Kidney epithelial cell (primary cell): ENCODE results near the gene MTF2. TPM values are rescaled to one million over a fixed set of nuclear protein-coding genes. Genes with fewer than 3 reads are reported as not detected.
"Not testable (repeated sequence)": the region's sequence is repeated elsewhere in the genome, so short reads cannot be mapped to it uniquely, and the experiment has no call there.

ENCODE experiments used
- DNase-seq: peaks from one replicate; pipeline ENCODE4 v3.0.0-alpha.2; 2010; ENCODE audit warnings: low read depth
- H3K27me3 ChIP-seq: 2 replicates; pipeline ENCODE4 v1.6.0; 2011; ENCODE audit warnings: low read length; ENCODE audit not compliant: control insufficient read depth, insufficient read depth
- H3K36me3 ChIP-seq: 2 replicates; pipeline ENCODE4 v1.5.1; 2011; ENCODE audit warnings: low read length; ENCODE audit not compliant: control insufficient read depth, insufficient read depth
- H3K4me3 ChIP-seq: 2 replicates; pipeline ENCODE4 v1.5.1; 2011; ENCODE audit warnings: low read depth, mild to moderate bottlenecking, control low read depth, low read length
- total RNA-seq: library from RNA; depleted of rRNA; stranded (reverse); fragments of >200 nt; gene quantifications from 2 replicates; pipeline ENCODE4 v1.2.3, GENCODE V29; 2015
- TF ChIP-seq, protein P1 (sequence below): IDR thresholded peaks from 2 replicates; pipeline ENCODE4 v1.5.1; 2011; ENCODE audit warnings: mild to moderate bottlenecking, moderate library complexity, low read length, control low read depth, inconsistent platforms; ENCODE audit not compliant: insufficient read depth, poor library complexity, severe bottlenecking

Gene MTF2
- total RNA-seq, 1 donor from 2014 or later: 18.1 TPM

DNA sequence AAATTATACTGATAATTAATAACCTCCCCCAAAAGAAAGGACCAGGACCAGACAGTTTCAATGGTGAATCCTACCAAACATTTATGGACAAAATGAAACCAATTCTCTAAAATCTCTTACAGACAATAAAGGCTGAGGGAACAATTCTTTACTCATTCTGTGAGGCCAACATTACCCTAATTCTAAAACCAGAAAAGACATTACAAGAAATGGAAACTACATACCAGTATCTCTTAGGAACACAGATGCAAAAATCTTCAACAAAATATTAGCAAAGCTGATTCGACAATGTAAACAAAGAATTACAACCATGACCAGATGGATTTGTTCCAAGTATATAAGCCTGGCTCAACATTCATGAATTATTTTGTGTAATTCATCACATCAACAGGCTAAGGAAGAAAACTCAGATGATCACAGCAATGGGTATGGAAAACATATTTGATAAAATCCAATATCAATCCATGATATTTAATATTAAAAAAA is 92.5 kb downstream of the MTF2 start:
- Histone ChIP-seq H3K27me3 (no peaks in the 10 kb centered on the region), H3K4me3 (no peak overlapping the region), H3K36me3 (no peaks in the 10 kb centered on the region)
- DNase-seq: no peak
- TF ChIP-seq, protein P1, sequence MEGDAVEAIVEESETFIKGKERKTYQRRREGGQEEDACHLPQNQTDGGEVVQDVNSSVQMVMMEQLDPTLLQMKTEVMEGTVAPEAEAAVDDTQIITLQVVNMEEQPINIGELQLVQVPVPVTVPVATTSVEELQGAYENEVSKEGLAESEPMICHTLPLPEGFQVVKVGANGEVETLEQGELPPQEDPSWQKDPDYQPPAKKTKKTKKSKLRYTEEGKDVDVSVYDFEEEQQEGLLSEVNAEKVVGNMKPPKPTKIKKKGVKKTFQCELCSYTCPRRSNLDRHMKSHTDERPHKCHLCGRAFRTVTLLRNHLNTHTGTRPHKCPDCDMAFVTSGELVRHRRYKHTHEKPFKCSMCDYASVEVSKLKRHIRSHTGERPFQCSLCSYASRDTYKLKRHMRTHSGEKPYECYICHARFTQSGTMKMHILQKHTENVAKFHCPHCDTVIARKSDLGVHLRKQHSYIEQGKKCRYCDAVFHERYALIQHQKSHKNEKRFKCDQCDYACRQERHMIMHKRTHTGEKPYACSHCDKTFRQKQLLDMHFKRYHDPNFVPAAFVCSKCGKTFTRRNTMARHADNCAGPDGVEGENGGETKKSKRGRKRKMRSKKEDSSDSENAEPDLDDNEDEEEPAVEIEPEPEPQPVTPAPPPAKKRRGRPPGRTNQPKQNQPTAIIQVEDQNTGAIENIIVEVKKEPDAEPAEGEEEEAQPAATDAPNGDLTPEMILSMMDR: no peak

DNA sequence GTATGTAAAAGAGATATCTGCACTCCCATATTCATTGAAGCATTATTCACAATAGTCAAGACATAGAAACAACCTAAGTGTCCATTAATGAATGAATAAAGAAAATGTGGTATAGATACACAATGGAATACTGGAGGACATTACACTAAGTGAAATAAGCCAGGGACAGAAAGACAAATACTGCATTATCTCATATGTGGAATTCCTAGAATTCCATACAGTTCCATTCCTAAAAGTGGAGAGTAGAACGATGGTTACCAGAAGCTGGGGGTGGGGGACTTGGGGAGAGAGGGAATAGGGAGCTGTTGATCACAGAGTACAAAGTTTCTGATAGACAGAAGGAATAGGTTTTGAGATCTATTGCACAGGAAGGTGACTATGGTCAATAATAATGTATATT is 93.7 kb downstream of the MTF2 start:
- TF ChIP-seq, protein P1: no peak
- Histone ChIP-seq H3K36me3 (no peaks in the 10 kb centered on the region), H3K4me3 (no peak overlapping the region), H3K27me3 (no peaks in the 10 kb centered on the region)
- no peak for DNase-seq

DNA sequence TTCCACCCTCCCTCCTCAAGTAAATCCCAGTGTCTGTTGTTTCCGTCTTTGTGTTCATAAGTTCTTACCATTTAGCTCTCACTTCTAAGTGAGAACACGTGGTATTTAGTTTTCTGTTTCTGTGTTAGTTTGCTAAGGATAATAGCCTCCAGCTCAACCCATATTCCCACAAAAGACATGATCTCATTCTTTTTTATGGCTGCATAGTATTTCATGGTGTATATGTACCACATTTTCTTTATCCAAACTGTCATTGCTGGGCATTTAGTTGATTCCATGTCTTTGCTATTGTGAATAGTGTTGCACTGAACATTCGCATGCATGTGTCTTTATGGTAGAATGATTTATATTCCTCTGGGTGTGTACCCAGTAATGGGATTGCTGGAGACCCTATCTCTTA is 95.6 kb downstream of the MTF2 start:
- H3K4me3 ChIP-seq, DNase-seq, H3K36me3 ChIP-seq, H3K27me3 ChIP-seq: not testable (repeated sequence)

GRCh38 chr1:93177991-93178390 is 98.9 kb downstream of the MTF2 start:
- H3K36me3 ChIP-seq: no peaks in the 10 kb centered on the region
- no peak for DNase-seq
- TF ChIP-seq, protein P1: no peak
- H3K27me3 ChIP-seq: no peaks in the 10 kb centered on the region
- H3K4me3 ChIP-seq: peak overlapping the region; percentile 64

- H3K4me3 ChIP-seq: peak overlapping the region; percentile 64
- TF ChIP-seq, protein P1: no peak
- H3K27me3 ChIP-seq: no peaks in the 10 kb centered on the region
- no peaks in the 10 kb centered on the region for H3K36me3 ChIP-seq
- no peak for DNase-seq
Observed at GRCh38 chr1:93178418-93178817, 99.3 kb downstream of the MTF2 start.

DNA sequence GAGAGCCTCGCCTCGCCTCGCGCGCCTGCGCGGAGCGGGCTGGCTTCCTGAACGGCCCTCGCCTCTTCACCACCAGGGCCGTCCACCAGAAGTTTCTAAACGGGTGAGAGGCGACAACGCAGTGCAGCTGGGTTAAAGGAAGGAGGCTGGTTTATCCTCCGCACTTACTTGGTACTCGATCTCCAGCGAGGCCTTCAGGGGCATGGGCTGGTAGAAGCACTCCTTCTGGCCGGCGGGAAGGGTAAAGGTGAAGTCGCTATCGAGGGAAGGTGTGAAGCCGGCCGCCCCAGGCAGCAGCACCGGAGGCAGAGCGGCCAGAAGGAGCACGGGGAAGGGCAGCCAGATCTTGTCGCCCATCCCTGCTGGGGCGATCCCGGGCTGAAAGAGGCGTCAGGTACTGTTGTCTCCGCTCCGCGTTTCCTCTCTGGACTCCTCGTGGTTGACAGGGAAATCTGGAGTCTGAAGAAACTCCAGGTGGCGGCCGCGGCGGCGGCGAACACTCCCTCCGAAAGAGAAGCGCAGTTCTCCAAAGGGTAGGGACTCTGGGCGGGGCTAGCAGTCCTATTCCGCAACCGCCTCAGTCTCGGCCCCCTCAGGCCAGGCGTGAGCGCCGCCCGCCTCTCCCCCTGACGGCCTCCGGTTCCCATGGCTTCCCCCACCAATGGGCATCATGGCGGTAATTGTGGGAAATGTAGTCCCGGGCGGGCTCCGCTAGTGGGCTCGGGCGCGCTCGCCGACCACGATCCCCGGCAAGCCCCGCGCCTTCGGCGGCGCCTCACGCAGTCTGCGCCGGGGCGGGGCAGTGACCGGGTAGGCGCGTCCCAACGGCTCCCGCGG is 101.0 kb downstream of the MTF2 start, which contains the start of gene TMED5:
Gene TMED5, minus strand, starts transcription at position 528 of the 837 bp plus-strand sequence. Its CDS starts 171 bp downstream, at position 357.
- no peaks in the 10 kb centered on the region for H3K36me3 ChIP-seq
- no peaks in the 10 kb centered on the region for H3K27me3 ChIP-seq
- TF ChIP-seq, protein P1: no peak
- peak; percentile 88 for DNase-seq
- H3K4me3 ChIP-seq: peak within 1 kb of the TSS; percentile 64
